Panc1 (cell line): ENCODE data around the gene WSCD2.

Experiments
- CTCF ChIP-seq: fragments of 450-650 bp; IDR thresholded peaks from 2 replicates; pipeline ENCODE4 v1.5.1; 2017; ENCODE audit warnings: mild to moderate bottlenecking
- POLR2AphosphoS5 ChIP-seq: IDR thresholded peaks from 2 replicates; pipeline ENCODE4 v1.6.1; 2012; ENCODE audit warnings: mild to moderate bottlenecking, low read depth, low read length, moderate library complexity
- REST ChIP-seq, 2 experiments: IDR thresholded peaks; 2 replicates each; pipeline ENCODE4 v1.6.1; 2011 to 2012; ENCODE audit warnings: low read depth in 2 of 2, control low read depth in 1 of 2, low read length in 1 of 2, mild to moderate bottlenecking in 1 of 2, moderate library complexity in 1 of 2; ENCODE audit not compliant: insufficient read depth in 1 of 2
- SIN3A ChIP-seq: IDR thresholded peaks from 2 replicates; pipeline ENCODE4 v1.6.1; 2012; ENCODE audit warnings: low read depth, mild to moderate bottlenecking, low read length, moderate library complexity, borderline replicate concordance; ENCODE audit not compliant: insufficient read depth

GRCh38 chr12:108147279-108147678, 18.2 kb downstream of the WSCD2 start:
- TF ChIP-seq CTCF (no peak), SIN3A (no peak), POLR2AphosphoS5 (no peak), REST (IDR thresholded peaks at IDR 0.05; ENCODE audit: insufficient read depth in 1 of 2, low read depth in 2 of 2, low read length in 1 of 2) (no peak)
